ENCODE measurements around the gene SLC15A3.

GRCh38 chr11:60924906-60925853 is 26.8 kb downstream of the SLC15A3 start:
- TF ChIP-seq MAX (IDR thresholded peaks at IDR 0.05) (no peak), CTCF (IDR thresholded peaks at IDR 0.05; ENCODE audit: low read depth, low read length, missing input control) (no peak), REST (IDR thresholded peaks at IDR 0.05) (no peak), HNF4G (IDR thresholded peaks at IDR 0.05) (no peak), ZBTB33 (IDR thresholded peaks at IDR 0.05) (no peak), ATF3 (IDR thresholded peaks at IDR 0.05) (no peak)
